Aorta (tissue), 5 donors: ENCODE results near the gene CERK. TPM values are rescaled to one million over a fixed set of nuclear protein-coding genes. Genes with fewer than 3 reads are reported as not detected.

Source experiments
- ATAC-seq: fragments of 200-7000 bp; cut with Tn5 transposase; one replicate; pipeline ENCODE4 v1.9.1; 2022; ENCODE audit warnings: moderate library complexity; ENCODE audit not compliant: low FRiP score
- DNase-seq, 2 donors: peaks; one replicate each; pipeline ENCODE4 v3.0.0-alpha.2; 2020
- H3K27ac ChIP-seq, 2 donors: one replicate each; pipeline ENCODE4 v1.5.1; 2013; ENCODE audit warnings: low read length in 2 of 2, mild to moderate bottlenecking in 2 of 2, moderate library complexity in 2 of 2, control low read depth in 1 of 2, inconsistent platforms in 1 of 2, low read depth in 1 of 2
- H3K27me3 ChIP-seq, 2 donors: one replicate each; pipeline ENCODE4 v1.6.1; 2013; ENCODE audit warnings: control low read depth in 1 of 2, low read length in 1 of 2, mild to moderate bottlenecking in 1 of 2, moderate library complexity in 1 of 2; ENCODE audit not compliant: insufficient read depth in 2 of 2, control insufficient read depth in 1 of 2
- H3K36me3 ChIP-seq, 2 donors: one replicate each; pipeline ENCODE4 v1.6.1; 2013; ENCODE audit warnings: control low read depth in 1 of 2, low read length in 1 of 2, mild to moderate bottlenecking in 1 of 2; ENCODE audit not compliant: insufficient read depth in 2 of 2, control insufficient read depth in 1 of 2
- H3K4me1 ChIP-seq, 2 donors: one replicate each; pipeline ENCODE4 v1.6.1; 2013; ENCODE audit warnings: low read length in 2 of 2, control low read depth in 1 of 2, mild to moderate bottlenecking in 1 of 2, moderate library complexity in 1 of 2; ENCODE audit not compliant: insufficient read depth in 2 of 2, control insufficient read depth in 1 of 2
- H3K4me3 ChIP-seq, 2 donors: one replicate each; pipeline ENCODE4 v1.5.1; 2013; ENCODE audit warnings: low read length in 2 of 2, control low read depth in 1 of 2, mild to moderate bottlenecking in 1 of 2
- H3K9me3 ChIP-seq: one replicate; pipeline ENCODE4 v1.6.1; 2013; ENCODE audit warnings: mild to moderate bottlenecking, low read length; ENCODE audit not compliant: control insufficient read depth
- WGBS, 2 donors: extraction: QIAGEN DNeasy Blood & Tissue Kit; methylation state at CpG; one replicate each; pipeline ENCODE4 v1.1.7; 2013; 5-methylcytosine and 5-hydroxymethylcytosine counted together
- intact Hi-C, 2 donors: fragments of 100-400 bp; cut with DNase I; formaldehyde crosslinking; loops; one replicate each; pipeline versions ENCODE4 v1.14.2 to v1.15.0; 2022
- polyA plus RNA-seq, 2 donors: library from polyadenylated mRNA; stranded (reverse); fragments of 200-250 nt; gene quantifications; one replicate each; pipeline ENCODE4 v1.2.3, GENCODE V29; 2013
- total RNA-seq, 2 donors: library from RNA; stranded (reverse); fragmentation: NEBNext Ultra II Directional; extraction: Animal tissue kit (Norgen Biotek cat#: 25700); gene quantifications; one replicate each; pipeline ENCODE4 v1.2.1, GENCODE V29; 2021
- donor health status: healthy with polysubstance abuse.
- donor health status: Bipolar disorder and iron deficiency.
- donor health status: DM: no; HTN: no; CAD: no.
- donor health status: DM: no; HTN: no; CAD: no.
- donor health status: DM: yes; HTN: yes; CAD: no.

Gene CERK
- total and polyA plus RNA-seq, 4 donors = 20.6 to 41.6 (median 35.9) TPM

GRCh38 chr22:46761539-46762237, 23.6 kb upstream of the CERK start:
- intact Hi-C loops = loop anchor here in 1 of 2 donors (2.0 kb wide), 1 partner anchor 23 kb away; the partner anchor contains the start of gene CERK
- H3K27me3 ChIP-seq = no peaks in the 10 kb centered on the region
- peaks cover 0 to 3% of the 10 kb centered on the region in 2 donors for H3K4me1 ChIP-seq
- peak overlapping the region; percentile 72 to 74 for H3K27ac ChIP-seq
- no peak for DNase-seq
- H3K9me3 ChIP-seq = no peaks in the 10 kb centered on the region
- H3K4me3 ChIP-seq = peak overlapping the region; percentile 36 to 79
- H3K36me3 ChIP-seq = no peaks in the 10 kb centered on the region
- no peak for ATAC-seq
- WGBS, 2 donors = 4 to 6% methylated on average over 17 of the region's 17 CpGs

GRCh38 chr22:46761017-46761416, 23.0 kb upstream of the CERK start:
- Histone ChIP-seq H3K36me3 (no peaks in the 10 kb centered on the region), H3K27ac (no peak overlapping the region), H3K9me3 (no peaks in the 10 kb centered on the region), H3K27me3 (no peaks in the 10 kb centered on the region), H3K4me1 (peaks cover 0 to 3% of the 10 kb centered on the region in 2 donors), H3K4me3 (no peak overlapping the region)
- DNase-seq (no peak), ATAC-seq (no peak)
- intact Hi-C loops = no loop called here
- 75 to 77% methylated on average over 6 of the region's 6 CpGs for WGBS, 2 donors

- DNase-seq = peak in 1 of 2 donors; percentile 73
- Histone ChIP-seq H3K36me3 (no peaks in the 10 kb centered on the region), H3K4me1 (no peaks in the 10 kb centered on the region), H3K4me3 (no peak overlapping the region), H3K27ac (no peak overlapping the region), H3K27me3 (no peaks in the 10 kb centered on the region), H3K9me3 (no peaks in the 10 kb centered on the region)
- no peak for ATAC-seq
- whole genome bisulfite sequencing, 2 donors = 50 to 52% methylated on average over 6 of the region's 6 CpGs
- intact Hi-C loops = no loop called here
Observed at GRCh38 chr22:46758867-46759290, 20.8 kb upstream of the CERK start.

GRCh38 chr22:46758121-46758520, 20.1 kb upstream of the CERK start:
- H3K4me3 ChIP-seq = no peak overlapping the region
- no peaks in the 10 kb centered on the region for H3K36me3 ChIP-seq
- intact Hi-C loops = no loop called here
- no peaks in the 10 kb centered on the region for H3K9me3 ChIP-seq
- ATAC-seq = no peak
- 94 to 95% methylated on average over 1 of the region's 1 CpG for WGBS, 2 donors
- DNase-seq = no peak
- peaks cover 0 to 3% of the 10 kb centered on the region in 2 donors for H3K4me1 ChIP-seq
- H3K27me3 ChIP-seq = no peaks in the 10 kb centered on the region
- H3K27ac ChIP-seq = no peak overlapping the region

- H3K4me3 ChIP-seq = no peak overlapping the region
- intact Hi-C loops = no loop called here
- no peaks in the 10 kb centered on the region for H3K27me3 ChIP-seq
- H3K4me1 ChIP-seq = peaks cover 0 to 3% of the 10 kb centered on the region in 2 donors
- ATAC-seq (no peak), DNase-seq (no peak)
- H3K36me3 ChIP-seq = no peaks in the 10 kb centered on the region
- 94 to 95% methylated on average over 2 of the region's 2 CpGs for whole genome bisulfite sequencing, 2 donors
- no peaks in the 10 kb centered on the region for H3K9me3 ChIP-seq
- no peak overlapping the region for H3K27ac ChIP-seq
Observed at GRCh38 chr22:46757104-46757503, 19.1 kb upstream of the CERK start.

- 100% methylated on average over 1 of the region's 1 CpG for WGBS, 2 donors
- intact Hi-C loops = no loop called here
- no peaks in the 10 kb centered on the region for H3K36me3 ChIP-seq
- H3K27me3 ChIP-seq = no peaks in the 10 kb centered on the region
- no peak overlapping the region for H3K27ac ChIP-seq
- H3K4me3 ChIP-seq = no peak overlapping the region
- DNase-seq (no peak), ATAC-seq (no peak)
- H3K9me3 ChIP-seq = no peaks in the 10 kb centered on the region
- H3K4me1 ChIP-seq = peaks cover 0 to 3% of the 10 kb centered on the region in 2 donors
Observed at GRCh38 chr22:46756097-46756496, 18.0 kb upstream of the CERK start.

- Histone ChIP-seq H3K9me3 (no peaks in the 10 kb centered on the region), H3K4me3 (no peak overlapping the region), H3K27me3 (no peaks in the 10 kb centered on the region), H3K4me1 (peaks cover 0 to 3% of the 10 kb centered on the region in 2 donors), H3K36me3 (no peaks in the 10 kb centered on the region), H3K27ac (no peak overlapping the region)
- ATAC-seq (no peak), DNase-seq (no peak)
- intact Hi-C loops = loop anchor here in 1 of 2 donors (2.0 kb wide), 1 partner anchor 17 kb away; the partner anchor contains the start of gene CERK
- WGBS, 2 donors = 98 to 99% methylated on average over 2 of the region's 2 CpGs
Observed at GRCh38 chr22:46755525-46755924, 17.5 kb upstream of the CERK start.

GRCh38 chr22:46754826-46755225, 16.8 kb upstream of the CERK start:
- Histone ChIP-seq H3K4me3 (no peak overlapping the region), H3K4me1 (peaks cover 0 to 3% of the 10 kb centered on the region in 2 donors), H3K27me3 (no peaks in the 10 kb centered on the region), H3K27ac (peak overlapping the region in 1 of 2 donors; percentile 90), H3K36me3 (no peaks in the 10 kb centered on the region), H3K9me3 (no peaks in the 10 kb centered on the region)
- no peak for DNase-seq
- 67 to 74% methylated on average over 5 to 6 of the region's 6 CpGs for WGBS, 2 donors
- no peak for ATAC-seq
- intact Hi-C loops = loop anchor here in 1 of 2 donors (2.0 kb wide), 1 partner anchor 16 kb away; the partner anchor contains the start of gene CERK
